SU-DHL-6 (cell line): ENCODE data around the gene ID1.
A peak's percentile ranks its signal among the peaks of the same experiment; 100 is the strongest.

Source experiments
- H2AFZ ChIP-seq: fragments of 200-600 bp; sonication (generic); 2 replicates; pipeline ENCODE4 v1.6.1; 2014; ENCODE audit warnings: low read depth, mild to moderate bottlenecking, moderate library complexity, mixed read lengths, antibody characterized with exemption, low read length; ENCODE audit not compliant: severe bottlenecking
- H3F3A ChIP-seq: fragments of 200-600 bp; shearing (Covaris generic); 2 replicates; pipeline ENCODE4 v1.6.0; 2016; ENCODE audit warnings: antibody characterized with exemption, mild to moderate bottlenecking; ENCODE audit not compliant: insufficient read depth
- H3K27ac ChIP-seq: fragments of 200-600 bp; sonication (generic); 2 replicates; pipeline ENCODE4 v1.5.1; 2016; ENCODE audit warnings: low read depth, mild to moderate bottlenecking, low read length, moderate library complexity, mixed read lengths
- H3K27me3 ChIP-seq: fragments of 200-600 bp; sonication (generic), shearing (Covaris generic); 2 replicates; pipeline ENCODE4 v1.6.0; 2014; ENCODE audit warnings: mild to moderate bottlenecking, low read length
- H3K36me3 ChIP-seq: fragments of 200-600 bp; sonication (generic); 2 replicates; pipeline ENCODE4 v1.6.1; 2014; ENCODE audit warnings: mild to moderate bottlenecking, low read length, mixed read lengths
- H3K4me2 ChIP-seq: fragments of 300-600, 200-600 bp; shearing (Covaris generic), sonication (generic); 2 replicates; pipeline ENCODE4 v1.6.0; 2014; ENCODE audit warnings: low read length, low read depth, mild to moderate bottlenecking; ENCODE audit not compliant: poor library complexity, severe bottlenecking
- H3K4me3 ChIP-seq: fragments of 200-600 bp; sonication (generic); 2 replicates; pipeline ENCODE4 v1.5.1; 2014; ENCODE audit warnings: antibody characterized with exemption, low read length, mild to moderate bottlenecking, mixed read lengths; ENCODE audit not compliant: insufficient read depth, poor library complexity, severe bottlenecking
- H3K79me2 ChIP-seq: fragments of 200-600 bp; sonication (generic); 2 replicates; pipeline ENCODE4 v1.6.1; 2014; ENCODE audit warnings: mild to moderate bottlenecking, low read length, moderate library complexity; ENCODE audit not compliant: insufficient read depth
- H3K9ac ChIP-seq: fragments of 200-600 bp; sonication (generic); 2 replicates; pipeline ENCODE4 v1.7.0; 2014; ENCODE audit warnings: mild to moderate bottlenecking, low read length
- H3K9me2 ChIP-seq: fragments of 200-600 bp; sonication (generic); replicated peaks from 2 replicates; pipeline ENCODE4 v1.6.1; 2014; ENCODE audit warnings: low read length; ENCODE audit not compliant: insufficient read depth
- H3K9me3 ChIP-seq: fragments of 200-600 bp; sonication (generic); 2 replicates; pipeline ENCODE4 v1.6.1; 2014; ENCODE audit warnings: low read length, mixed read lengths; ENCODE audit not compliant: insufficient read depth
- H4K20me1 ChIP-seq: fragments of 200-600 bp; sonication (generic); 2 replicates; pipeline ENCODE4 v1.6.1; 2014; ENCODE audit warnings: low read depth, mild to moderate bottlenecking, antibody characterized with exemption, low read length, moderate library complexity, mixed read lengths
- EZH2phosphoT487 ChIP-seq: fragments of 200-600 bp; sonication (generic), shearing (Covaris generic); conservative IDR thresholded peaks from 2 replicates; pipeline ENCODE4 v1.6.1; 2018; ENCODE audit warnings: mild to moderate bottlenecking, antibody characterized with exemption, low read length, moderate library complexity, mixed read lengths
- TF ChIP-seq, protein P1 (sequence below): fragments of 200-600 bp; sonication (generic); IDR thresholded peaks from one replicate; pipeline ENCODE4 v1.5.1; 2017; ENCODE audit warnings: antibody characterized with exemption, mild to moderate bottlenecking, low read length, moderate library complexity; ENCODE audit not compliant: insufficient read depth, poor library complexity, severe bottlenecking

ID1 gene, protein sequence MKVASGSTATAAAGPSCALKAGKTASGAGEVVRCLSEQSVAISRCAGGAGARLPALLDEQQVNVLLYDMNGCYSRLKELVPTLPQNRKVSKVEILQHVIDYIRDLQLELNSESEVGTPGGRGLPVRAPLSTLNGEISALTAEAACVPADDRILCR

DNA sequence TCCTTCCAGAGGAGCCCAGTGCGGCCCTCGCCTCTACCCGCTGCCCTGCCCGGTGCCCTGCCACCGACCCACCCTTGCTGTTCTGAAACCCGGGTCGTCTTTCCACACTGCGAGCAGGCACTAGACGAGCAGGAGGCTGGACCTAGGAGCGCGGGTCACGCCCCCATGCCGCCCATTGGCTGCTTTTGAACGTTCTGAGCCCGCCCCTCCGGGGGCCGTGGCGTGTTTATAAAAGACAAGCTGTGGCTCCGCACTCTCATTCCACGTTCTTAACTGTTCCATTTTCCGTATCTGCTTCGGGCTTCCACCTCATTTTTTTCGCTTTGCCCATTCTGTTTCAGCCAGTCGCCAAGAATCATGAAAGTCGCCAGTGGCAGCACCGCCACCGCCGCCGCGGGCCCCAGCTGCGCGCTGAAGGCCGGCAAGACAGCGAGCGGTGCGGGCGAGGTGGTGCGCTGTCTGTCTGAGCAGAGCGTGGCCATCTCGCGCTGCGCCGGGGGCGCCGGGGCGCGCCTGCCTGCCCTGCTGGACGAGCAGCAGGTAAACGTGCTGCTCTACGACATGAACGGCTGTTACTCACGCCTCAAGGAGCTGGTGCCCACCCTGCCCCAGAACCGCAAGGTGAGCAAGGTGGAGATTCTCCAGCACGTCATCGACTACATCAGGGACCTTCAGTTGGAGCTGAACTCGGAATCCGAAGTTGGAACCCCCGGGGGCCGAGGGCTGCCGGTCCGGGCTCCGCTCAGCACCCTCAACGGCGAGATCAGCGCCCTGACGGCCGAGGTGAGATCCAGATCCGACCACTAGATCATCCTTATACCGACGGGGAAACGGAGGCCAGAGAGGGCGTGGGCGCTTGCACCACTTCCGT lies at the start of gene ID1:
Gene ID1 (plus strand): TSS at position 259 of the 871 bp plus-strand sequence. CDS start 99 bp downstream, at position 358.
- TF ChIP-seq, protein P1, sequence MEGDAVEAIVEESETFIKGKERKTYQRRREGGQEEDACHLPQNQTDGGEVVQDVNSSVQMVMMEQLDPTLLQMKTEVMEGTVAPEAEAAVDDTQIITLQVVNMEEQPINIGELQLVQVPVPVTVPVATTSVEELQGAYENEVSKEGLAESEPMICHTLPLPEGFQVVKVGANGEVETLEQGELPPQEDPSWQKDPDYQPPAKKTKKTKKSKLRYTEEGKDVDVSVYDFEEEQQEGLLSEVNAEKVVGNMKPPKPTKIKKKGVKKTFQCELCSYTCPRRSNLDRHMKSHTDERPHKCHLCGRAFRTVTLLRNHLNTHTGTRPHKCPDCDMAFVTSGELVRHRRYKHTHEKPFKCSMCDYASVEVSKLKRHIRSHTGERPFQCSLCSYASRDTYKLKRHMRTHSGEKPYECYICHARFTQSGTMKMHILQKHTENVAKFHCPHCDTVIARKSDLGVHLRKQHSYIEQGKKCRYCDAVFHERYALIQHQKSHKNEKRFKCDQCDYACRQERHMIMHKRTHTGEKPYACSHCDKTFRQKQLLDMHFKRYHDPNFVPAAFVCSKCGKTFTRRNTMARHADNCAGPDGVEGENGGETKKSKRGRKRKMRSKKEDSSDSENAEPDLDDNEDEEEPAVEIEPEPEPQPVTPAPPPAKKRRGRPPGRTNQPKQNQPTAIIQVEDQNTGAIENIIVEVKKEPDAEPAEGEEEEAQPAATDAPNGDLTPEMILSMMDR = no peak
- TF ChIP-seq EZH2phosphoT487 = no peak
- Histone ChIP-seq H3K9me3 (no peaks in the 10 kb centered on the region), H3K4me2 (peak within 1 kb of the TSS; percentile 93), H2AFZ (peak within 1 kb of the TSS; percentile 46), H3K36me3 (no peaks in the 10 kb centered on the region), H4K20me1 (no peaks in the 10 kb centered on the region), H3K9me2 (no peaks in the 10 kb centered on the region), H3K79me2 (no peaks in the 10 kb centered on the region), H3K27ac (peak within 1 kb of the TSS; percentile 63), H3F3A (peaks cover 13% of the 10 kb centered on the region), H3K4me3 (peak within 1 kb of the TSS; percentile 67), H3K9ac (peak within 1 kb of the TSS; percentile 64), H3K27me3 (no peaks in the 10 kb centered on the region; the same call in 1 of the 2 replicates)

DNA sequence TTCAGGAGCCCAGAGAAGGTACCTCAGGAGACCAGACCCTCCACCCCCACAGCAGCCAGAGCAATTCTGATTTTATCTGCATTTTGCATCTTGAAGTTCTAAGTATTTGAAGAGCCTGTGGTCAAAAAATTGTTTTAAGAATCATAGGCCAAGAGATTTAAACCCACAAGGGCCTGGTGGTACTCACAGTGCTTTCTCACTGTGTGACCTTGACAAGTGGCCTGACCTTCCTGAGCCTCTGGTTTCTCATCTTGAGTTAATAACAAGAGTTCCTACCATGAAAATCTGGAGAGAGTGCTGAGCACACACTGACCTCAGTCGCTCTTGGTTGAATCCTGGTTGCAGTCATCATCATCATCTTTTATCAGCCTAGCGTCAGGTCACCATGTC lies 45.4 kb upstream of the ID1 start:
- H3K79me2 ChIP-seq = no peaks in the 10 kb centered on the region
- 0 out of 2 replicates have a peak, but pooled peaks cover 12% of the 10 kb centered on the region for H3F3A ChIP-seq
- no peaks in the 10 kb centered on the region for H3K9me2 ChIP-seq
- no peak overlapping the region for H3K4me3 ChIP-seq
- no peaks in the 10 kb centered on the region for H3K36me3 ChIP-seq
- H3K4me2 ChIP-seq = no peak overlapping the region
- no peaks in the 10 kb centered on the region for H3K9me3 ChIP-seq
- no peaks in the 10 kb centered on the region for H4K20me1 ChIP-seq
- no peak overlapping the region for H2AFZ ChIP-seq
- TF ChIP-seq EZH2phosphoT487 = no peak
- TF ChIP-seq, protein P1 = no peak
- no peak overlapping the region for H3K9ac ChIP-seq
- H3K27ac ChIP-seq = 0 out of 2 replicates have a peak overlapping the region, but pooled peaks have one; percentile 20
- H3K27me3 ChIP-seq = no peaks in the 10 kb centered on the region

DNA sequence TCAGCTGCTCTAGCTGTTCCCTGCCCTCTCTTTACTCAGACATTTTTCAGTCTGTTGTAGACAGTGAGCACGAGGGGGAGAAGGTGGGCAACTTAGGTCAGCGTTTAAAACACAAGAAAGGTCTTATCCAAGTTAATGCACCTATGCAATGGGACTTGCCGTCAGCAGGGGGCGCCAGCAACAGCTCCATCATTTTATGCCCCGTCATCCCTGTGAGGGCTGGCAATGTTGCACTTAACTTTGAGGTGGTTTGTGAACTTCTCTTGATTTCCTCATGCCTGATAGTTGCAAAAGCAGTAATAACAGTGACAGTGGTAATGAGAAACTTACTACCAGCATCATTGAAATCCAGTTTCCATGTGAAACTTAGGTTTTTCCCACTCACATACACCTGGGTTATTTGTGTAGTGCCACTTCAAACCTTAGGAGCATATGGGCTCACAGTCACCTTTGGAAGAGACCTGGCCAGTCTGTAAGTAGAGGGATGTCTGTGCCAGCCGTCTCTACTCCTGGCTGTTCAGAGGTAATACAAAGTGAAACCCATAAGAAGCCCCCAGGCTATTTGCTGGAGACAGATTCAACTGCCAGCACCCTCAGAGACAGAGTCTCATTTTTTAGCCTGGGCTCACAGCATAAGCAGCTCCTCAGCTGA lies 44.9 kb upstream of the ID1 start:
- H3F3A ChIP-seq = 0 out of 2 replicates have a peak, but pooled peaks cover 13% of the 10 kb centered on the region
- H3K4me3 ChIP-seq = no peak overlapping the region
- H3K9ac ChIP-seq = no peak overlapping the region

More for the DNA sequence above, 44.9 kb upstream of the ID1 start:
- TF ChIP-seq, protein P1 = peak; percentile 96
- TF ChIP-seq EZH2phosphoT487 = no peak
- Histone ChIP-seq H3K27ac (0 out of 2 replicates have a peak overlapping the region, but pooled peaks have one; percentile 28), H2AFZ (no peak overlapping the region), H3K27me3 (no peaks in the 10 kb centered on the region), H3K79me2 (no peaks in the 10 kb centered on the region), H3K36me3 (no peaks in the 10 kb centered on the region), H3K9me3 (no peaks in the 10 kb centered on the region), H3K9me2 (no peaks in the 10 kb centered on the region), H4K20me1 (no peaks in the 10 kb centered on the region), H3K4me2 (no peak overlapping the region)
